ENCODE measurements around the gene SLC51A. TPM values are rescaled to one million over a fixed set of nuclear protein-coding genes. Genes with fewer than 3 reads are reported as not detected.

SLC51A gene
- total RNA-seq, 1 donor from 2014 or later = not detected

DNA sequence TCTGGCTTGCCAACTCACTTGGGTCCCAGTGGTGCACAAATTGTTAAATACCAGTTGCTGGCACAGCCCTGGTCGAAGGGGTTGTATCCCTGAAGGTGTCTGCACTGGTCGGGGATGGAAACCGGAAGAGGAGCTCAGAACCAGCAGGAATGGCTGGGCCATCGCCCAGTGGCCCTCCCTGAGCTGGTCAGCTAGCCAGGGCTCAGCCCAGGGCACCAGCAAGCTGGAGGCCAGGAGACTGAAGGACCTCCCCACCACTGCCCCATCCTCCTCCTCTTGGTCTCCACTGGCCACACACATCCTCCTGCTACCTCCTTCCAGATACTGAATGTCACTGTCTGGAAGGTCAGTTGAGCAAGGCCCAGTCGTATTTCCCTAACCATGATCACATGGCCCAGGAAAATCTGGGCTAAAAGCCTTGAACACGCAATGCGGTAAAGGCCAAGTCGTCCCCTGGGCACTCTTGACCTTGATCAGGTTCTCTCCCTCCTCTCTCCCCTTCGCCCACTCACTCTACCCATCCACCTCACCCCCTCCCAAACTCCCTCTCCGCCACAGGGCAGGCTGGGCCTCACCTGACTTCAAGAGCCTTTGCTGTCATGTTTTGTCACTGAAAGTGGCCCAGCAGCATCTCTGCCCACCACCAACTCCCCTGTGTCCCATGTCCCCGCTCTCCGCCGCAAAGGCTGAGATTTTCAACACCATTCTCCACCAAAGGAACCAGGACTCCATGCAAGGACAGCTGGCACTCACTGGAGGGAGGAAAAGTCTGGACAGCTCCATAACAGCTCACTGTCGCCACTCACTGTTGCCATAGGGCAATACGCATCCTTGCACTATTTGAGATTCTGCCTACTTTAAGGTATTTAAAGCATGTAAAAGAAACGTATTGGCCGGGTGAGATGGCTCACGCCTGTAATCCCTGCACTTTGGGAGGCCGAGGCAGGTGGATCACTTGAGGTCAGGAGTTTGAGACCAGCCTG is 17.3 kb upstream of the SLC51A start:
- Mint-ChIP-seq H3K27ac (ENCODE audit: unreplicated experiment) (no peak overlapping the region), H3K36me3 (ENCODE audit: low read depth, unreplicated experiment) (no peaks in the 10 kb centered on the region), H3K4me3 (ENCODE audit: unreplicated experiment) (no peak overlapping the region), H3K27me3 (ENCODE audit: low read depth, unreplicated experiment) (peaks cover 18% of the 10 kb centered on the region), H3K9me3 (ENCODE audit: unreplicated experiment) (no peaks in the 10 kb centered on the region), H3K4me1 (ENCODE audit: low read depth, unreplicated experiment) (no peaks in the 10 kb centered on the region)
- no peak overlapping the region for H3K4me2 ChIP-seq (ENCODE audit: low read length)
- no peaks in the 10 kb centered on the region for H3K79me2 ChIP-seq (ENCODE audit: insufficient read depth, low read length)
- no peak overlapping the region for H2AFZ ChIP-seq (ENCODE audit: low read depth, low read length)
- no peak overlapping the region for H3K9ac ChIP-seq (ENCODE audit: low read length)
- no peaks in the 10 kb centered on the region for H3K27me3 ChIP-seq (ENCODE audit: insufficient read depth, low read length)
- TF ChIP-seq CTCF (IDR thresholded peaks at IDR 0.05; ENCODE audit: insufficient read depth, low read depth, low read length) (no peak), EZH2 (IDR thresholded peaks at IDR 0.05; ENCODE audit: insufficient read depth, low read length) (no peak)
- no peaks in the 10 kb centered on the region for H3K9me3 ChIP-seq (ENCODE audit: insufficient read depth, low read depth, low read length)
- FAIRE-seq = no peak
- no peak for DNase-seq (ENCODE audit: low read depth)
- peaks cover 5% of the 10 kb centered on the region for H3K4me1 ChIP-seq (ENCODE audit: insufficient read depth, low read length)
- no peak overlapping the region for H3K27ac ChIP-seq (ENCODE audit: low read depth, low read length)
- H4K20me1 ChIP-seq (ENCODE audit: insufficient read depth, low read length) = no peaks in the 10 kb centered on the region
- no peaks in the 10 kb centered on the region for H3K36me3 ChIP-seq (ENCODE audit: insufficient read depth, low read length)
- no peak overlapping the region for H3K4me3 ChIP-seq (ENCODE audit: insufficient read depth, low read depth, low read length)

DNA sequence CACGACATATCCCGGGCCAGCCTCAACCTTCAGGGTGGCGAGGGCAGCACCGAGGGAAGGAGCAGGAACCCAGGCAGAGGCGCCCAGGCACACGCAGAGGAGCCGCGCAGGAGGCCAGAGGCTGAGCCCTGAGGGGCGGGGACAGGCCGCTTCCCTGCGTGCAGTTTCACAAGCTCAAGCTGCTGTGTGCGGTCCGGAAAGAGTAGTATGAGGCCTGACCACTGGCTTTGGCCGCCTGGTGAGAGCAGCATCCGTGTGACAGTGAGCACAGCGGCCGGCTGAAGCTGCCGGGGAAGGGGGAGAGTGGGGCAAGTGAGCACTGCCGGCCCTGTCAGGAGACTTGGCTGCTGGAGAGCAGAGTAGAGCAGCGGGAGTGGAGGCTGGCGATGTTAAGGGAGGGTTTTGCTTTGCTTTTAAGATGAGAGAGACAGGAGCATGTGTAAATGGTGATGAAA is 13.8 kb upstream of the SLC51A start:
- TF ChIP-seq EZH2 (IDR thresholded peaks at IDR 0.05; ENCODE audit: insufficient read depth, low read length) = no peak
- no peak for TF ChIP-seq CTCF (IDR thresholded peaks at IDR 0.05; ENCODE audit: insufficient read depth, low read depth, low read length)
- Mint-ChIP-seq H3K9me3 (ENCODE audit: unreplicated experiment) (peaks cover 4% of the 10 kb centered on the region), H3K4me3 (ENCODE audit: unreplicated experiment) (no peak overlapping the region), H3K27ac (ENCODE audit: unreplicated experiment) (no peak overlapping the region), H3K4me1 (ENCODE audit: low read depth, unreplicated experiment) (no peaks in the 10 kb centered on the region), H3K27me3 (ENCODE audit: low read depth, unreplicated experiment) (peaks cover 25% of the 10 kb centered on the region), H3K36me3 (ENCODE audit: low read depth, unreplicated experiment) (peaks cover 2% of the 10 kb centered on the region)
- Histone ChIP-seq H3K27ac (ENCODE audit: low read depth, low read length) (no peak overlapping the region), H3K9me3 (ENCODE audit: insufficient read depth, low read depth, low read length) (no peaks in the 10 kb centered on the region), H3K4me3 (ENCODE audit: insufficient read depth, low read depth, low read length) (peak overlapping the region; percentile 33), H3K79me2 (ENCODE audit: insufficient read depth, low read length) (no peaks in the 10 kb centered on the region), H3K4me1 (ENCODE audit: insufficient read depth, low read length) (peaks cover 5% of the 10 kb centered on the region), H4K20me1 (ENCODE audit: insufficient read depth, low read length) (no peaks in the 10 kb centered on the region), H3K36me3 (ENCODE audit: insufficient read depth, low read length) (no peaks in the 10 kb centered on the region), H3K9ac (ENCODE audit: low read length) (no peak overlapping the region), H2AFZ (ENCODE audit: low read depth, low read length) (peak overlapping the region; percentile 42), H3K27me3 (ENCODE audit: insufficient read depth, low read length) (peaks cover 4% of the 10 kb centered on the region), H3K4me2 (ENCODE audit: low read length) (peak overlapping the region; percentile 61)
- no peak for FAIRE-seq
- peak; percentile 10 for DNase-seq (ENCODE audit: low read depth)

DNA sequence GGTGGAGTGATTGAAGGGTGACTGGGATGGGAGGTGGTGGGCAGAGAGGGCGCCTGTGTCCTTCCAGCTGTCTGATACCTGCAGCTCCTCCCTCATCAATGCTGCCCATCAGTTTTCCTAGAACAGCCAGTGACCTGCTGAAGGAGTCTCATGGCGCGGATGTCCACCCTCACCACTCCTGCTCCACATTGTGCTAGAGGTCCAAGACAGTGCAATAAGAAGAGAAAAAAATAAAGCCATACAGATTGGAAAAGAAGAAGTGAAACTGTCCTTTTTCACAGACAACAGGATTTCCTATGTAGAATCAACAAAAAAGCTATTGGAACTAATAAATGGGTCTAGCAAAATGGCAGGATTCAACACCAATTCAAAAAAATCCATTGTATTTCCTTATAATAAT is 12.5 kb upstream of the SLC51A start:
- H2AFZ ChIP-seq (ENCODE audit: low read depth, low read length) = no peak overlapping the region
- H3K27ac Mint-ChIP-seq (ENCODE audit: unreplicated experiment) = no peak overlapping the region
- H3K4me1 Mint-ChIP-seq (ENCODE audit: low read depth, unreplicated experiment) = no peaks in the 10 kb centered on the region
- H3K9me3 ChIP-seq (ENCODE audit: insufficient read depth, low read depth, low read length) = no peaks in the 10 kb centered on the region
- peaks cover 4% of the 10 kb centered on the region for H3K27me3 ChIP-seq (ENCODE audit: insufficient read depth, low read length)
- no peak overlapping the region for H3K4me3 ChIP-seq (ENCODE audit: insufficient read depth, low read depth, low read length)
- H3K4me2 ChIP-seq (ENCODE audit: low read length) = no peak overlapping the region
- H3K9me3 Mint-ChIP-seq (ENCODE audit: unreplicated experiment) = peaks cover 4% of the 10 kb centered on the region
- TF ChIP-seq EZH2 (IDR thresholded peaks at IDR 0.05; ENCODE audit: insufficient read depth, low read length) (no peak), CTCF (IDR thresholded peaks at IDR 0.05; ENCODE audit: insufficient read depth, low read depth, low read length) (no peak)
- no peaks in the 10 kb centered on the region for H3K79me2 ChIP-seq (ENCODE audit: insufficient read depth, low read length)
- H4K20me1 ChIP-seq (ENCODE audit: insufficient read depth, low read length) = no peaks in the 10 kb centered on the region
- H3K36me3 Mint-ChIP-seq (ENCODE audit: low read depth, unreplicated experiment) = peaks cover 2% of the 10 kb centered on the region
- H3K4me3 Mint-ChIP-seq (ENCODE audit: unreplicated experiment) = no peak overlapping the region
- no peak overlapping the region for H3K27ac ChIP-seq (ENCODE audit: low read depth, low read length)
- no peaks in the 10 kb centered on the region for H3K36me3 ChIP-seq (ENCODE audit: insufficient read depth, low read length)
- no peak overlapping the region for H3K9ac ChIP-seq (ENCODE audit: low read length)
- DNase-seq (ENCODE audit: low read depth) (no peak), FAIRE-seq (no peak)
- H3K27me3 Mint-ChIP-seq (ENCODE audit: low read depth, unreplicated experiment) = peaks cover 27% of the 10 kb centered on the region
- peaks cover 5% of the 10 kb centered on the region for H3K4me1 ChIP-seq (ENCODE audit: insufficient read depth, low read length)

All from astrocyte (in vitro differentiated cells and primary cell).